Activated T-cell treated with anti-CD3 and anti-CD28 coated beads for 1 hour (primary cell): ENCODE measurements around the gene TBC1D3.
"Not testable (repeated sequence)": the region's sequence is repeated elsewhere in the genome, so short reads cannot be mapped to it uniquely, and the experiment has no call there.

Experiments
- DNase-seq: peaks from one replicate; pipeline ENCODE4 v3.0.0-alpha.2; 2020; ENCODE audit warnings: low read depth

The TBC1D3 gene

DNA sequence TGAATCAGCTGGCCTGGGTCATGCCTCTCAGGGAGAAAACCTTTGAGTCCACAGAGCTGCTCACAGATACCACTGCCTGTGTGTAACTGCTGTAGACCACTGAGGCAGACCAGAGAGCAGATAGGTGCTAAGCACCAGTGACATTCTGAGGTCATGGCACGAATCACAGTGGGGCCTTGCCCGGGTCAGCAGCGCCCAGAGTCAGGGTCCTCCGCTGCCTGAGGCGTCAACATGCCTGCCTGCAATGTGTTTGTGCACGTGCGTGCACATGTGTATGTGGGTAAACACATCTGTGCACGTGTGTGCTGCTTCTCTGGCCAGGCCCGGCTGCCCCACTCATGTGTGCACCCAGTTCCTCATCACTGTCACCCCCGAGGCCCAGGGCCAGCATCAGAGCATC lies at the start of gene TBC1D3:
Gene TBC1D3 (minus strand): TSS at position 101 of the 400 bp plus-strand sequence. CDS start 1,526 bp downstream, outside the sequence.
- not testable (repeated sequence) for DNase-seq

DNA sequence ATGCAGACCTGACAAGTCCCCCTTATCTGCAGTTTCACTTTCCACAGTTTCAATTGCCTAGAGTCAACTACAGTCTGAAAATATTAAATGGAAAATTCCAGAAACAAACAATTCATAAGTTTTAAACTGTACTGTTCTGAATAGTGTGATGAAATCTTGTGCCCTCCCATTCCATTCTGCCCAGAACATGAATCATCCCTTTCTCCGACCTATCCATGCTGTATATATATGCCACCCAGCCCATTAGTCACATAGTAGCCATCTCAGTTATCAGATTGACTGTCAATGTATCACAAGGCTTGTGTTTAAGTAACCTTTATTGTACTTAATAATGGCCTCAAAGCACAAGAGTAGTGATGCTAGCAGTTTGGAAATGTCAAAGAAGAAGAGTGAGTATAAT lies 40.4 kb upstream of the TBC1D3 start:
- not testable (repeated sequence) for DNase-seq

DNA sequence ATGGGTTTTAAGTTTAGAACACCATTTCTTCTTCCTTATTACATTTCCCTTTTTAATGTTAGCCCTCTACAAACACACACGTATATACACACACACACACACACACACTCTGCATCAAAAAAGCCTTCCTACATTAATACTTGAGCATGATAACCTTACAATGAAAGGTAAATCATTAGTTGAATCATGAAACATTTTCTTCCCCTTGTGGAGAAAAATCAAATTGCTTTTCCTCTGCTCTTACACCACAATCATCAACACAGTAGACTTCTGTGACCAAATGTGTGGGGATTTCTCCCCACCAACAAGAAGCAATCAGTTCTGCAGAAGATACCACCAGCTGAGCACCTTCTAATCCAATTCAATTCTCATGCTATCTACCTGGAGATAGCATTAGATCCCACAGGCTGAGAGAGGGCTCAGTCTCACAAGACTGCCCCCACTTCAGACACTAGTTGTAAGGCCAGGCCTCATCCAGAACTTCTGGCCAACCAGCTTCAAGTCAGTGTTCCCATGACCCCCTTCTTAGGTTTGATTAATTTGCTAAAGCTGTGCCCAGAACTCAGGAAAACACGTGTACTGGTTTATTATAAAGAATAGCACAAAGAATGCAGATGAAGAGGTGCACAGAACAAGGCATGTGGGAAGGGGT lies 33.6 kb upstream of the TBC1D3 start:
- DNase-seq, result not testable (repeated sequence)

DNA sequence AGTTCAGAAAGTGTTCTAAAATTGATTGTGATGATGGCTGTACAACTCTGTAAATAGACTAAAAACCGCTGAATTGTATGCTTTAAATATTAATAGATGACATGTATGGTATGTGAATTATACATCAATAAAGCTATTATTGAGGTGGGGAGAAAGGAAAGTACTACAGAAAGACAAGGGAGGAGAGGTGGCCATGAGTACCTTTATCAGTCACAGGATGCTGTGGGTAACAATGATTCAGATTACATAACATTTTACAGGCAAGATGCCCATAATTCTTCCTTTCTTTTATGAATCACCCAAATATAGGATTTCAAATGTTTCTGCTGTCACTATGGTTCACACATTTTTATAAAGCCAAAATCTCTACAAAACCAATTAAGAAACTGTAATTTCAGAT lies 28.5 kb upstream of the TBC1D3 start:
- DNase-seq, result not testable (repeated sequence)

DNA sequence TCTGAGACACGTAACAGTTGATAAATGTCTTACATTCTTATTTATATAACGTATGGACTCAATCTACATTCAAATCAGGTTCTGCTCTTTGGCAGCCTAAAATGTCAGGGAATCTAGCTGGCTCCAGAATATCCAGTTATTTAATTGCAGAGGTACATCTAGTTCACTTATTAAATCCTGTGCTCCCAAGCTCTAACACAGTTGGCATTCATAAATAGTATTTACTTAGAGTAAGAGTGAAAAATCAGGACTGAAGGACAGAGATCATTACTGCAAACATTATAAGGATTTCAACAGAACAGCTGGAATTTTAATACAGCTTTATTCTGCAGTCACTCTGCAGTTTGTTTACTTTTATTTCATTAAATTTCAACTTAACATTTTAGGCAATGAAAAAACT lies 7.9 kb upstream of the TBC1D3 start:
- not testable (repeated sequence) for DNase-seq

DNA sequence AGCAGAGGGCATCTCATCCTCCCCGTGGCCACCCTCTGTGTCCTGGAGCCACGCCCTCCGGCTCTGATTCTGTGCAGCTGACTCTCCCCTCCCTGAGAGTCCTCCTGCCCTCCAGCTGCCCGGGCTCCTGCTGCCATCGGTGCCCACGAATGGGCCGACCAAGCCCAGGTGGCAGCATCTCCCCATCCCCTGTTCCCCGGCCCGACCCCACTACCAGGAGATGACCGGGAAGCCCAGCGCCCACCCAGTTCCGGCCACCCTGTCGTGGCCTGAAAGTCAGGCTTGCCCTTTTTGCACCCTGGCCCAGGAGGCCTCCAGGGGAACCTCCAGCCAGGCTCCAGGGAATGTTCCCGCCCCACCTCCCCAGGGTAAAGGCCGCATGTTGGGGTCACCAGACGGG lies 57.5 kb downstream of the TBC1D3 start:
- not testable (repeated sequence) for DNase-seq
